WTC11 (cell line): ENCODE results near the gene NLRP3. TPM values are rescaled to one million over a fixed set of nuclear protein-coding genes. Genes with fewer than 3 reads are reported as not detected.

Experiments used
- ATAC-seq: fragments of 200-7000 bp; cut with Tn5 transposase; 2 replicates; pipeline ENCODE4 v1.10.0; 2021; ENCODE audit warnings: mild to moderate bottlenecking, moderate library complexity
- CTCF ChIA-PET: fragments of 300-600 bp; sonication (Branson Sonifier 250); formaldehyde crosslinking; loops from one replicate; lab custom pipeline; 2021; ENCODE audit warnings: antibody characterized with exemption; lab: Charles Lee
- POLR2A ChIA-PET: fragments of 350-600 bp; sonication (Branson Sonifier 250); formaldehyde crosslinking; loops from one replicate; lab custom pipeline; 2021; ENCODE audit warnings: antibody characterized with exemption; lab: Charles Lee
- DNase-seq: peaks from one replicate; pipeline ENCODE4 v3.0.0; 2021; ENCODE audit warnings: low spot score
- H3K27ac Mint-ChIP-seq: 2 replicates; pipeline ENCODE4 v1.8.0; 2021; ENCODE audit warnings: mixed read lengths
- H3K27me3 Mint-ChIP-seq: 2 replicates; pipeline ENCODE4 v1.8.0; 2021; ENCODE audit warnings: low read depth, mild to moderate bottlenecking, moderate library complexity, mixed read lengths
- H3K36me3 Mint-ChIP-seq: 2 replicates; pipeline ENCODE4 v1.8.0; 2021; ENCODE audit warnings: mixed read lengths
- H3K4me1 Mint-ChIP-seq: 2 replicates; pipeline ENCODE4 v1.8.0; 2022; ENCODE audit warnings: mixed read lengths
- H3K4me3 Mint-ChIP-seq: 2 replicates; pipeline ENCODE4 v1.8.0; 2021; ENCODE audit warnings: mild to moderate bottlenecking, moderate library complexity, mixed read lengths
- H3K9me3 Mint-ChIP-seq: 2 replicates; pipeline ENCODE4 v1.8.0; 2021; ENCODE audit warnings: mixed read lengths
- AFF4 ChIP-seq: sonication (generic); formaldehyde crosslinking; IDR thresholded peaks from 2 replicates; pipeline ENCODE4 v1.8.1; 2023; ENCODE audit warnings: mild to moderate bottlenecking, missing genetic modification reagents, borderline replicate concordance
- AR ChIP-seq: fragments of 250-450 bp; sonication (Bioruptor Pico); IDR thresholded peaks from 2 replicates; pipeline ENCODE4 v1.9.0; 2021; ENCODE audit warnings: mild to moderate bottlenecking
- ARID4B ChIP-seq: sonication (generic); formaldehyde crosslinking; IDR thresholded peaks from 2 replicates; pipeline ENCODE4 v1.8.0; 2023; ENCODE audit warnings: missing genetic modification reagents, mild to moderate bottlenecking, borderline replicate concordance
- E2F4 ChIP-seq: sonication (generic); formaldehyde crosslinking; IDR thresholded peaks from 2 replicates; pipeline ENCODE4 v1.8.1; 2022; ENCODE audit warnings: low read depth, mild to moderate bottlenecking, moderate library complexity, missing genetic modification reagents, borderline replicate concordance
- EMX1 ChIP-seq: fragments of 250-450 bp; sonication (Bioruptor Pico); IDR thresholded peaks from 2 replicates; pipeline ENCODE4 v1.8.0; 2021; ENCODE audit warnings: mild to moderate bottlenecking
- GTF2I ChIP-seq: fragments of 250-450 bp; sonication (Bioruptor Pico); conservative IDR thresholded peaks from 2 replicates; pipeline ENCODE4 v1.4.0; 2021; ENCODE audit warnings: mild to moderate bottlenecking
- IRF2 ChIP-seq: sonication (generic); formaldehyde crosslinking; IDR thresholded peaks from 2 replicates; pipeline ENCODE4 v1.8.0; 2022; ENCODE audit warnings: low read depth, missing genetic modification reagents, borderline replicate concordance
- JUN ChIP-seq: sonication (generic); formaldehyde crosslinking; IDR thresholded peaks from 2 replicates; pipeline ENCODE4 v1.8.0; 2023; ENCODE audit warnings: mild to moderate bottlenecking, missing genetic modification reagents
- PRRX2 ChIP-seq: fragments of 250-450 bp; sonication (Bioruptor Pico); IDR thresholded peaks from 2 replicates; pipeline ENCODE4 v1.8.0; 2021; ENCODE audit warnings: mild to moderate bottlenecking
- RELA ChIP-seq: sonication (generic); formaldehyde crosslinking; IDR thresholded peaks from 2 replicates; pipeline ENCODE4 v1.8.1; 2022; ENCODE audit warnings: missing genetic modification reagents, mild to moderate bottlenecking, borderline replicate concordance
- SMAD4 ChIP-seq: sonication (generic); formaldehyde crosslinking; IDR thresholded peaks from 2 replicates; pipeline ENCODE4 v1.8.0; 2022; ENCODE audit warnings: mild to moderate bottlenecking, missing genetic modification reagents
- SP1 ChIP-seq: sonication (generic); formaldehyde crosslinking; conservative IDR thresholded peaks from 2 replicates; pipeline ENCODE4 v1.8.1; 2022; ENCODE audit warnings: missing genetic modification reagents
- STAT6 ChIP-seq: sonication (generic); formaldehyde crosslinking; conservative IDR thresholded peaks from 2 replicates; pipeline ENCODE4 v1.8.1; 2023; ENCODE audit warnings: mild to moderate bottlenecking, low read depth, missing genetic modification reagents, moderate library complexity
- TEAD1 ChIP-seq: sonication (generic); formaldehyde crosslinking; IDR thresholded peaks from 2 replicates; pipeline ENCODE4 v1.8.0; 2022; ENCODE audit warnings: mild to moderate bottlenecking, missing genetic modification reagents
- USF1 ChIP-seq: sonication (generic); formaldehyde crosslinking; IDR thresholded peaks from 2 replicates; pipeline ENCODE4 v1.8.0; 2022; ENCODE audit warnings: mild to moderate bottlenecking, missing genetic modification reagents
- USF2 ChIP-seq: sonication (generic); formaldehyde crosslinking; IDR thresholded peaks from 2 replicates; pipeline ENCODE4 v1.8.1; 2023; ENCODE audit warnings: mild to moderate bottlenecking, missing genetic modification reagents, moderate library complexity
- ZNF138 ChIP-seq: sonication (generic); formaldehyde crosslinking; conservative IDR thresholded peaks from 2 replicates; pipeline ENCODE4 v1.8.1; 2022; ENCODE audit warnings: mild to moderate bottlenecking, moderate library complexity, missing genetic modification reagents
- ZNF232 ChIP-seq: sonication (generic); formaldehyde crosslinking; IDR thresholded peaks from 2 replicates; pipeline ENCODE4 v1.8.0; 2022; ENCODE audit warnings: mild to moderate bottlenecking, missing genetic modification reagents
- ZNF416 ChIP-seq: fragments of 250-450 bp; sonication (Bioruptor Pico); IDR thresholded peaks from 2 replicates; pipeline ENCODE4 v1.9.0; 2021; ENCODE audit warnings: mild to moderate bottlenecking, inconsistent platforms
- ZNF423 ChIP-seq: fragments of 250-450 bp; sonication (Bioruptor Pico); IDR thresholded peaks from 2 replicates; pipeline ENCODE4 v2.1.2; 2022; ENCODE audit warnings: mild to moderate bottlenecking, moderate library complexity
- total RNA-seq: library from RNA; stranded (reverse); gene quantifications from 3 replicates; pipeline ENCODE4 v1.2.3, GENCODE V29; 2021

The NLRP3 gene
- total RNA-seq, 1 experiment from 2014 or later: 0.11 TPM

- Mint-ChIP-seq H3K4me1 (peaks cover 78% of the 10 kb centered on the region), H3K36me3 (peaks cover 4% of the 10 kb centered on the region), H3K27me3 (no peaks in the 10 kb centered on the region), H3K9me3 (no peaks in the 10 kb centered on the region; the same call in 1 of the 2 replicates), H3K27ac (peak overlapping the region; percentile 26; the same call in 1 of the 2 replicates), H3K4me3 (peak overlapping the region; percentile 13; the same call in 1 of the 2 replicates)
- DNase-seq: peak; percentile 83
- CTCF ChIA-PET: interaction anchor here (0.6 to 3.2 kb wide), 20 partner anchors 9 to 265 kb away, joined by 3 to 59 read pairs (median 10); partner anchors contain the start of gene ZNF496
- POLR2A ChIA-PET: no interaction called here
- peak; percentile 53 for ATAC-seq
- TF ChIP-seq GTF2I (CRISPR knock-in tag) (no peak), E2F4 (CRISPR knock-in tag) (no peak), IRF2 (CRISPR knock-in tag) (no peak), PRRX2 (CRISPR knock-in tag) (no peak), JUN (no peak), ZNF232 (CRISPR knock-in tag) (no peak), AFF4 (CRISPR knock-in tag) (no peak), STAT6 (no peak), USF2 (CRISPR knock-in tag) (no peak), ZNF423 (peak; percentile 46), ARID4B (CRISPR knock-in tag) (no peak), ZNF416 (CRISPR knock-in tag) (no peak), AR (CRISPR knock-in tag) (no peak), EMX1 (CRISPR knock-in tag) (no peak), SMAD4 (no peak), ZNF138 (CRISPR knock-in tag) (no peak), SP1 (CRISPR knock-in tag) (no peak), RELA (no peak), USF1 (no peak), TEAD1 (CRISPR knock-in tag) (0 out of 2 replicates have a peak, but pooled peaks have one; percentile 20)
These were observed 42.2 kb upstream of the NLRP3 start for GRCh38 chr1:247373721-247374141.
